ENCODE data around the gene PAK5.

Gene PAK5

DNA sequence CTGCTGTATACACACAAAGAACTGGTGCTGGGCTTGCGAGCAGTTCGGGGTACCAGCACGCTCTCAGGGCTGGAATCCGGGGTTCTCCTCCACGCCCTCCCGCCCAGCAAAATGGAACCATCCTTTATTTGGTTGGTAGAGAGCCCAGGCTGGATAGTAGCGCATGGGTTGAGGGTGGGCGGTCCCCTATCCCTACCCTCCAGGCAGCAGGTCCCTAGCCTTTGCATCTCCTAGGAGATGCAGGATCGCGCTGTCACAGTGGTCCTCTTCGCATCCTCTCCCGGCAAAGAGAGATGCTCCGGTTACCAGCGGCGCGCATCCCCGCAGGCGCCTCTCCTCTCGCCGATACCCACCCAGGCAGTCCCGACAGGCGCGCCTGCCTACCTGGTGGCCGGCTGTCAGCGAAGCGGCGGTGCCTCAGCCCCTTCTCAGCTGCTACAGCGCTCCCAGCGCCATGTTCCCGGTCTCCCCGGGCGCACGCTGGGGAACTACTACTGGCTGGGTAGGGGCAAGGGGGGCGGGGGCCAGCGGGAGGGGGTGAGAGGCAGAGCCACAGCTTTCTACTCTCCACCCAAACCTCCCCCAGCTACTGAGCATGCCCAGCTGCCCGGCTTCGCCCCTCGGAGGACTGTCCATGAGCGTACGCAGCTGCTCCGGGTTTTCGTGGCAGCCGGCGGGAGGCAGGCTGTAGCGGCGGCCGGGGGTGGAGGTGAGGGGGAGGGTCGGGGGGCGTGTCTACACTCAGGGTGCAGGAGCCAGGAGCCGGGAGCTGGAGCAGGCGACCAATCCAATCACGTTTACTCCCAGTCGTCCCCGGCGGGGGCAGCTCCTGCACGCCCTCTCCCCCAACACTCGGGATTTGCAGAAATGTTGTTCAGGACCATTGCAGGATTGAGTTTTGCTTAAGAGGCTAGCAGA is at the start of gene PAK5:
TSS of gene PAK5 (minus strand) at position 699 of the 918 bp plus-strand sequence. CDS start 194,748 bp downstream, outside the sequence.
- DNase-seq, result no peak

DNA sequence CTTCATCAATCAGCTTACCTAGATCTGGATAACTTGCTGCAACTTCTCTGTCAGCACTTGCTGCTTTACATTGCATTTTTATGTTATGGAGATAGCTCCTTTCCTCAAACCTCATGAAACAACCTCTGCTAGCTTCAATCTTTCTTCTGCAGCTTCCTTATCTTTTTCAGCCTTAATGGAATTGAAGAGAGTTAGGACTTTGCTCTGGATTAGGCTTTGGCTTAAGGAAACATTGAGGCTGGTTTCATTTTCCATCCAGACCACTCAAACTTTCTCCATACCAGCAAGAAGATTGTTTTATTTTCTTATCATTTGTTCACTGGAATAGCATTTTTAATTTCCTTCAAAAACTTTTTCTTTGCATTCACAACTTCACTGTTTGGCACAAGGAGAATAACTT is 48.8 kb upstream of the PAK5 start:
- DNase-seq, result no peak

DNA sequence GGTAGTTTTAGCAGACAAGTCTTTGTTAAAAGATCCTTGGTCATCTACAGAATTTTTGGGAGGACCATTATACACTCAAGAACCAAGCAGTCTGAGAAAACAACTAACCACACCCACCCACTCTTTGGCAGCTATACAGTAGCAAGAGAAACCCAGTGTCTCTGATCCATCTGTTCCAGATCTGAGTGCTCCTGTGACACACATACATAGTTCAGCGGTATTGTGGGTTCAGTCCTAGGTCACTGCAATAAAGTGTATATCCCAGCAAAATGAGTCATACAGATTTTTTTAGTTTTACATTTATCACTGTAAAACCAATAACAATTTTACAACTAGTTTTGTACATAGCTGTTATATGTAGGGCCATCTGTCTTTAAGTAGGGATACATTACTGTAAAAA is 47.4 kb upstream of the PAK5 start:
- no peak for DNase-seq

DNA sequence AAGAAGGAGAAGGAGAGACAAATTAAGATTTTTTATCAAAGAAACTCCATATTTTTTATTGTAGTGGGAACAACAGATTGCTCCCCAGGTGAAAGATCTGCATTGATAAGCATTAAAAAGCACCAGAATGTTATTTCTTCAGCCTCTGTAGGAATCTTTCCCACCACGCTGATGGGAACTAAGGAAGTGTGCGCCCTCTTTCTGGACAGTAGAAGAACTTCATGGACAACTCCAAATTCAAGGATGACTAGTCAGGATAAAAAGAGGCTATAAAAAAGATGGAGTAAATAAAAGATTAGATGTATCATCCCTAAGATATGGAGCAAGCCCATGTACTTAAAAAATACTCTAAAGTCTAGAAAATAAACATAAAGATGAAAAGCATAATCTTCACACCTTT is 45.8 kb upstream of the PAK5 start:
- no peak for DNase-seq

DNA sequence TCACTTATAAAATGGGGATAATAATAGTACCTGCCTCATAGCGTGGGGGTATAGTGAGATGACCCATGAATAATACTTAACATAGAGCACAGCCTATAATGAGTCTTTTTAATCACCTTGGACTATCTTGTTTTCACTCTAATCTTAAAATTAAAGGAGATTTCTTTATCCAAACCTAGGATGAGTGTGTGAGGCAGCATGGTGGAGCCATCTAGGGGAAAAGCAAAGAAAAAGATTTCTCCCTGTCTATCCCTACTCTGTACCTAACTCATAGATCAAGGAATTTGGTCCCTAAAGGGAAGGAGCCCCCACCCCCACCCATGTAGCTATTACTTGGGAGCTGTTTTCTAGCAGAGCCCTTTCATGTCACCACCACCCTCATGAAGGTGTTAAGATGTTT is 45.2 kb upstream of the PAK5 start:
- DNase-seq, result no peak

DNA sequence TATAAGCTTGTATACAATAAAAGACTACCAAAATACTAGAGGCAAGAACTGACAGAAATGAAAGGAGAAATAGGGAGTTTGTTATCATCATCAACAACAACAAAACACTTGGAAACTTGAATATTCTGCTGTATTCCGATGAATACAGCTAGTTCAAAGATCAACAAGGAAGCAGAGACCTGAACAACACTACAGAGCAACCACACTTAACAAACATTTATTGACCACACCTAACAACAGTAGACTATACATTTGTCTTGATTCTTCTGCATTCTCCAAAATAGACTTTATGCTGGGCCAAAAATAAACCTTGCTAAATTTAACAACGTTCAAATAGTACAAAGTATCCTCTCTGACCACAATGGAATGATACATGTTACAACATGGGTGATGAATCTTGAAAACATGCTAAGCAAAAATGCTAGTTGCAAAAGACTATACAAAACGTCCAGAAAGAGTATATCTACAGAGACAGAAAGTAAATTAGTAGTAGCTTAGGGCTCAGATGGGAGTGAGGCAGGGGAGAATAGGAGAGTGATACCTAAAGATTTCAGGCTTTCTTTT is 39.1 kb upstream of the PAK5 start:
- no peak for DNase-seq

DNA sequence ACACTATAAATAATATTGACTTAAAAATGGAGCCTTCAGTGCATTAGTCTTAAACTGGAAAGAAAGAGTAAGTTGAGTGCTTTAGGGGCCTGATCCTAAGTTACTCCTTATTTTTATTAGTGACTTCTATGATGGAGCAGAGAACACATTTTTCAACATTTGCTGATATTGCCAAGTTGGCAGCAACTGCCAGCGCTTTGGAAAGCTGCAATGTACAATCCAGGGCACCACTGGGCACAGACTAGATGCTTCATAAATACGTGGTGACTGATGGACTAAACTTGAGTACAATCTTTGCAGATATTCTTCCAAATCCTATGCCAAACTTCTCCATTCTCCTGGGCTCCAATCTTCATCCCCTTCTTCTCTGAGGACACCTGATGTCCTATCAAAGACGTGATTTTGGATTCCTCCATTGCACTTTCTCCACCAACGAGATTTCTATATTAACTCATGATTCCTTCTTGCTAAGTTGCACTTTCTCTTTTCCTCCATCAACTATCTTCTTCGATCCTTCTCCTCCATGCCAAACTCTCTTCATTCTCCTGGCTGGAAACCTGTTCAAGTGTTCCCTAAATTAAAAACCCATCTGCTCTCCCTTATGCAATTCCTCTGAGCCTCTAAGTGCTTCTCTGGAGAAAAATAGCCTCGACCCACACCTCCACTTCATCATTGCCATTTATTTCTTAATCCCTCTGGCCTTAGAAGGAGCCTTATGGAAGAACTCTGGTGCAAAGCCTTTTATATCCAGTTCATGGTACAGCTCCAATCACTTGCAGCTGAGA is 28.5 kb upstream of the PAK5 start:
- DNase-seq, result no peak

DNA sequence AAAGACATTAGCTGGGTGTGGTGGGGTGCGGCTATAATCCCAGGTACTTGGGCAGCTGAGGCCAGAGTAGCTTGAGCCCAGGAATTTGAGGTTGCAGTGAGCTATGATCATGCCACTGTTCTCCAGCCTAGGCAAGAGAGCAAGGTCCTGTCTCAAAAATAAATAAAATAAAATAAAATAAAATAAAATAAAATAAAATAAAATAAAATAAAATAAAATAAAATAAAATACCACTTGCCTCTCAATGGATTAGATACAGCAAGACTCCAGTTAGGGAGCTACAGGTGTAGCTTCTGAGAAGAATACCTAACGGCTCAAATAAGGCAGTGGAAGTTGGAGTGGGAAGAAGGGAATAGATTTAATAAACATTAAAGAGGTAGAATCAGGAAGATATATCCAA is 13.7 kb upstream of the PAK5 start:
- DNase-seq, result no peak

DNA sequence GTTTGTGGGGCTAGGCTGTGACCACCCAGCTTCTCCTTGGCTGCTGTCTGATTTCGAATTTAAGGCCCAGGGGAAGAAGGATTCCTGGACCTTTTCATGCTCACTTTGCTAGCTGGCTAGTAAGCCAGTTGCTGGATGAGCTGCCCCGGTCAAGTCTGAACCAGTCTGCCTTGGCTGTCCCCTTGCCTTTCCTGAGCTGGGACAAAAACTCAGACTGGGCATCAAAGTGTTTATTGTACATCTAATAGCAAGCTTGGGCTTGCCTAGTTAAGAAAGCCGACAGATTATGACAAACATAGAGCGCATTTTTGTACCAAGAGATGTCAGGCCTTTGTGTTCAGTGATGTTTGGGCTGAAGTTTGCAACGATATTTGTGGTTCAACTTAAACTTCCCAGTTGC is 750 bp upstream of the PAK5 start:
- DNase-seq, result no peak

DNA sequence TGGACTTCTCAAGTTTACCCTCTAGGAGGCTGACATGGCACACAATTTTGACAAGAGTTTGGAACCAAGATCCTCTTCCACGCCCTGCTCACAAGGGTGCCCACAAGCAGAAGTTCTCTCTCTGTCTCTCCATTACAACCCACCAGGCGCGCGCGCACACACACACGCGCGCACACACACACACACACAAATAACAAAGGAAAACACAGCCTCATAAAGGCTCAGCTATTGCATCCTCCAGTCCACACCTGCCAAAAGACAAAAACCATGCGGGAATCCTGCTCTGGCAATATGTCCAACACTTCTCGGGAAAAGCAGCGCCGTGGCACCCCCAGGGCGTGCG is 870 bp downstream of the PAK5 start:
- no peak for DNase-seq

DNA sequence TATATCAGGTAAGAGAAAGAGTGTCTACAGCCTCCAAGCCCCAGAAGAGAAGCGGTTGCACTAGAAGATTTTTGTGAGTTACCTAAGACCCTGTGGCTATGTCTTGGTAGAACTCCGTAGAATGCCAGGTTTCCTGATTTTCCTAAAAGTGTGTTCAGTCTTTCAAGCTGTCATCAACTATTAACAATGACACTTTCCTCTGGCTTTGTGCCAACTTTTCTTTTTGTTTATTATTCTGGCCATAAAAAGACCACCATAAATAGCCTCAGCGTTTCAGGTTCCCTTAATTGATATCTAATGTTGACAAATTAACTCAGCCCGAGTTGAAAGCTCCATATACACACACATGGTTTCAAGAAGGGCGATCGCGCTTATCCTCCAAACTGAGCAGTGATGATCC is 1.2 kb downstream of the PAK5 start:
- DNase-seq, result no peak

DNA sequence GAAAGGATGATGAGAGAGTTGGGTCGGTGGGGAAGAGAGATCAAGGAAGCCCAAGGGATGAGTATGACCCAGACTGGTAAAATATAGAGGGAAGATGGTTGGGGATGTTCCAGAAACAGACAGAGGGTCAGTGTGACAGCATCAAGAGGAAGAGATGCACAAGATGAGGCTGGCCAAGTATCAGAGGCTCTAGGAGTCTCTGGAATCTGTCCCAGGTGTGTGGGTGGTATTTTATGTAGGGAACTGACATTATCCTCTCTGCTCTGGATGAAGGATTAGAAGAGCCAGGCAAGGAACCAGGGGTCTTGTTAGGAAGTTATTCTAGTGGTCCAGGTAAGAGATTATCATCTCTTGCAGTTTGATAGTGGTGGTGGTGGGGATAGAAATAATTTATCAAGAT is 3.6 kb downstream of the PAK5 start:
- no peak for DNase-seq

DNA sequence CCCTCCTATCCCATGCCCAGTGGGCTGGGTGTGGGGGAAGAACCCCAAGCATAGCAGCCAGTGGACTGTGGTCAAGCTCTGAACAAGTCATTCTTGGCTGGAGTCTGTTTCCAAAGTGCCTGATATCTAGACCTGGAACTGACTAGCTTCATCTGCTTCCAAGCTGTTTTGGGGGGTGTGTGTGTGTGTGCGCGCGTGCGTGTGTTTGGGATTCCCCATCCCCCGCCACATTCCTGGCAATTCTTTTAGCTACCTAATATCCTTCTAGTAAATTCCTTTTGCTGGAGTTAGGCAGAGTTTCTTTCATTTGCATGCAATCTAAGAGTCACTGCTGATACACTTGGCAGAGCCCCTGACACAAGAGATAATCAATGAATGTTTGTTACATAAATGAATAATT is 7.8 kb downstream of the PAK5 start:
- no peak for DNase-seq

DNA sequence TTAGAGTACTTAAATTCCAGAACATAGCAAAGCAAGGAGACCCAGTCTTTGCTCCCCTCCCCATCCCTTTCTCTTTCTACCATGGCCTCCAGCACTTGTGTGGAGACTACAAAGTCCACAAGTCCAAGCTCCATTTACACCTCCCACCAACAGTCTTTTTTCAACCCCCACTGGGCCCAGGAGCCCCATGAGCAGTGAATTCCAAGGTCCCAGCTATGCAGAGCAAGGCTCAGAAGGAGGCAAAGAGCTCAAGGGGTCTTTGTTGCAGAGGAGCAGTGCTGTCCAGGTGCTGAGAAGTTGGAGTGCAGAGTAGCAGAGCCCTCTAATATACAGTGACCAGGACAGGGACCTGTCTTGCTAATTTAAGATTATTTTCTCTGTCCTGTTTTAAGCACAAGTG is 9.0 kb downstream of the PAK5 start:
- DNase-seq, result no peak

DNA sequence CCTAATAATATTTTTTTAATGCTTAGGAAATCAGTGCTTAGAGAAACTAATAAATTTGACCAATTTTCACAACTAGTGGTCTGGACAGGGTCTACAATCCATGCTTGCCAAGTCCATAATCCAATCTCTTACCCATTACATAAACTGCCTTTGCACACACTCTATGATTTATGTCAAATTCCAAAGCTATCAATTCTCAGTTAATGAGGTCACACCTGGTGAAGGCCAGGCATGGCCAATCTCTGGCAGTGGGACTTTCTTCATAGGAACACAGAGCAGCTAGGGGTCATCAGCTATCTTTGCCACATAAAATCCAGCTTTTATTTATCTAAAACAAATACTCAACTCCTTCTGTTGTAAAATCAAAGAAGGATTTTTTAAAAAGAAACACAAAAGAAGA is 21.2 kb downstream of the PAK5 start:
- DNase-seq, result no peak

DNA sequence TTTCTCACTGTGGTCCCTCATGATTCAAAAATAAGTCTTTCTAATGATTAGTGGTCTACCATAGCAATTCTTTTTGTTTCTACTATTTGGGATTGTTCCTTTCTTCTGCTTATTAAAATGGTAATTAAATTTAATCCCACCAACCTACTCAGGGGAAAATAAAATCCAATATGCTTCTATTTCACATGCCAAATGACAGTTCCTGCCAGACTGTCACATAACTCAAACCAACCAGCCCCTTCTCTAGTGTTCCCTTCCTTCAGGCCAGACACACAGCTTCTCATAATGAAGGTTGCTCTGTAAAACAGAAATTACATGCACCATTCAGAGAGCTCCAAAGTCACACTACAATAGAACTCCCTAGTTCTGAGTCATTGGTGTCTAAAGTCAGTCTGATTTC is 23.2 kb downstream of the PAK5 start:
- no peak for DNase-seq

DNA sequence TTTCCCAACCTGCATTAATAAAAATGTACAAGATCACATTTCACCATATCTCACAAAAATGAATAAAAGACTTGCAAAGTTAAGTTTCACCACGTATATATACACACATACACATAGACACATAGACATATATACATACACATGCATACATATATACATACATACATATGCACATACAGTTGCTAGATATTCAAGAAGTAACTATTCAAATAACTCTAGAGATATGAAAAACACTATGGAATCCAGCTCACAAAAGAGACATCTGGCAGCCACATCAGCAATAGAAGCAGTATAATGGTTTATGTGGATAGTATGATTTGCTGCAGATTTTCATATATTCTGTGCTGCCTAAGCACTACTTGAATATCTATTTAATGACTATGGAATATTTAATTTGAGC is 28.1 kb downstream of the PAK5 start:
- DNase-seq, result no peak

DNA sequence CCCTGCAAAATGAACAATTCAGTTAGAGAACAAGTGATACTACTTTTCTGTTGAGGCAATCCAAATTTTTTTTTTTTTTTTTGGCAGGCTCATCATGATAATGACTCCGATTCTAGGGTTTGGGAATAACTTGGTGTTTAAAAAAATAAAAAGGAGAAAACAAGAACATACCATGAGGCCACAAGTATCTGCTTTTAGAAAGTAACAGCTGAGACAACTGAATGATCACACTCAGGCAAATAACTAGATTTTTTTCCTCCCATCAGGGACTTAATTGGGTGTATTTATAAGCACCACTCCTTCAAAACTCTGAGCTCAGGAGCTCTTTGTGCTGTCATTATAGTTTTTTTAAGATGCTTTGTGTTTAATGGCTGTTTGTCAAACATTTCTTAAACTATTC is 29.6 kb downstream of the PAK5 start:
- DNase-seq, result no peak

DNA sequence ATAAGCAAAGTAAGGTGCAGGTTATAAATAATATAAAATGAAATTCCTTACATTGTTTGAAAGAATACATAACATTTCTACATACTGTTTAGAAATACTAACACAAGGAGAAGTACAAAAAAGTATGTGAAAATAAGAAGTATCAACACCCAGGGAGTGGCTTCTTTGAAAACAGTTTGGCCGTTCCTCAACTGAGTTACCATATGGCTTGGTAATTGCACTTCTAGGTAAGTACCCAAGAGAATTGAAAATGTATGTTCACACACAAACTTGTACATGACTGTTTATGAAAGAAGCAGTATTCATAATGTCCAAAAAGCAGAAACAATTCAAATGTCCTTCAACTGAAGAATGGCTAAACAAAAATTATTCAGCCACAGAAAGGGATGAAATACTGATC is 30.7 kb downstream of the PAK5 start:
- no peak for DNase-seq

DNA sequence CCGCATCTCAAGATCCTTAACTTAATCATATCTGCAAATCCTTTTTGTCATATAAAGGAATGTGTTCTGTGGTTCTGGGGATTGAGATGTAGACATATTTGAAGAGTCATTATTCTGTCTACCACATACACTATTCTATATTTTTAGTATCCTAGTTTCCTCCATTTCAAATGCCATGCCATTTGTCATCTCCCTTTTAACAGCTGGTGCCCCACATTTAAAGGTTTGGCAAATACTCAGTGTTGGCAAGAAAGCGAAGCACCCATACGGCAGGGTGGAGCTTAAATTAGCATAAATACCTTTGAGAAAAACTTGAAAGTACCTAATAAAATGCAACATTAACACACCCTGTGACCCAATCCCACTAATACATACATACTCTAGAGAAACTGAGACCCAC is 31.7 kb downstream of the PAK5 start:
- no peak for DNase-seq

DNA sequence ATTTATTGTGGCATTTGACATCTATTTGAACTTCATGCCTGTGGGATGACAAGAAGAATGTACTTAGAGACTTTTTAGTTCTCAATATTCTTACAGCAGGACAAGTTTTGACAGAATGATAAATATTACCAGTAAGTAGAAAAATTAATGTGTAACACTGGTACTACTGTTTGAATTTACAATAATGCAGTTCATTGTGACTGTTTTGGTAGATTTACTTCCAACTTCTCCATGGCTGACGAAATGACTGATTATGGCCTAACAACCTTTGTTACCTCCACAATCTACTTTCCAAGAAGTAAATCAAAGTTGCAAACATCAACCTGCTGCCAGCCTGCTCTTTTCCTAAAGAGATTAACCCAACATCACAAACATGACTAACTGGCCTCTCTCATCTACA is 38.5 kb downstream of the PAK5 start:
- no peak for DNase-seq

DNA sequence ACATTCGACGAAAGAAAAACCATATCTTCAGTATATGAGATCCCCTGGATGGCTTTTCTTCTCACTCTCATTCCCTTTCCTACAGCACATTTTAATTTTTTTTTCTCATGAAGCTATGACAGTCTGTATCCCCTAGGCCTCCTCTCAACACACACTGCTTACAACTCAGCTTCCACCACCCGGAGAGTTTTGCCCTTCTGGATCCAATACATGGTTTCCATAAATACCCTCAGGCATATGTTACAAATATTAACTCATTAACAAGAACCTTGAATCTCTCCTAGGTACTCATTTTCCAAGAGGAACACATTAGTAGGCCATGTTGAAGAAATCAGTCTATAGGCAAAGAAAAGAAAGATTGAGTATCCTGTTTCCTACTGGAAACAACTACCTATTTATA is 44.0 kb downstream of the PAK5 start:
- no peak for DNase-seq

DNA sequence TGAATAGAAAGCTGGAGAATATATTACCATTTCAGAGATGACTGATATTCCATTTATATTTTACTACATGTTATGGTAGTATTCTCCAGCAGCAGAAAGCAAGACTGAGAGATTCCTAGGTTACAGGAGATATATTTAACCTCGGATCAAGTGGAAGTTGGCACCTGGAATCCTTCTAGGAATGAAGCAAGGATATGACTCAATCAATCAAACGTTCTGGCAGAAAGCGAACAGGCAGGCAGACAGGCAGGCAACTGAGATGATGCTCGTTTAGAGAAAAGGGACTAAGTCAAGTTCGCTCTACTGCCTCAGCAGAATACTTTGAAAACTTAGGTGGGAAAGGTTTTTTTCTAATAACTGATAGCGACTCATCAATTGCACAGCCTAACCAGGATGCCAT is 46.2 kb downstream of the PAK5 start:
- DNase-seq, result no peak

DNA sequence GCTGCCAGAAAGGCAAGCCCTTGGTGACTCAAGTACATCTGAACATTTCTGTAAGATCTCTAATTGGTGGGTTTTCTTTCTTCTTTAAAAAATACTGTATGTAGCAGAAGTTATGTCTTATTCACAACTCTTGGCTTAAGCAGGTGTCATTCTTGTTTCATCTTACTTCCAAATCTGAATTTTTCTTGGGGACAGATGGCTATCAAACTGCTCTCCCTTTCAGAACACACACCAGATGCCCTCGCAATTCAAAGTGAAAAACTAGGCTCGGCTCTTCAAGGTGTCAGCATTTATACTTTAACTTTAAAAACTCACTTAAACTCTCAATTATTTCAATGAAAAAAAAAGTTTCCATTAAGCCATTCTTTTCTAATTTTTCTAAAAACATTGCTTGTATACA is 49.7 kb downstream of the PAK5 start:
- no peak for DNase-seq

Data from suppressor macrophage treated with lipopolysaccharide for 1 hour (primary cell).